B cell (primary cell): Measurements from ENCODE around the gene CCNK. TPM values are rescaled to one million over a fixed set of nuclear protein-coding genes. Genes with fewer than 3 reads are reported as not detected.

Source experiments
- ATAC-seq: fragments of 200-7000 bp; cut with Tn5 transposase; one replicate; pipeline ENCODE4 v1.10.0; 2021; ENCODE audit warnings: low read depth, mild to moderate bottlenecking, moderate number of reproducible peaks, moderate library complexity
- CTCF ChIA-PET: fragments of 350-600 bp; sonication (Branson Sonifier 250); formaldehyde crosslinking; loops from one replicate; lab custom pipeline; 2021; ENCODE audit warnings: antibody characterized with exemption, inconsistent platforms; lab: Charles Lee
- POLR2A ChIA-PET: fragments of 350-600 bp; sonication (Branson Sonifier 250); formaldehyde crosslinking; loops from one replicate; lab custom pipeline; 2021; ENCODE audit warnings: antibody characterized with exemption; lab: Charles Lee
- DNase-seq: peaks from one replicate; pipeline ENCODE4 v3.0.0; 2013
- H2AFZ ChIP-seq: 2 replicates; pipeline ENCODE4 v1.6.1; 2012; ENCODE audit warnings: mild to moderate bottlenecking, low read depth, low read length; ENCODE audit not compliant: insufficient read depth, poor library complexity, severe bottlenecking
- H3K27ac ChIP-seq, 2 donors: 1 replicate in 1 of 2; 2 replicates in 1 of 2; pipeline ENCODE4 v1.5.1; 2012 to 2013; ENCODE audit warnings: low read length in 2 of 2, mild to moderate bottlenecking in 2 of 2, moderate library complexity in 1 of 2
- H3K27me3 ChIP-seq, 4 experiments: fragments of 200-600 bp in 1 of 4; sonication (generic) in 1 of 4; replicated peaks in 1 of 4; 1 replicate in 2 of 4; 2 replicates in 2 of 4; pipeline versions ENCODE4 v1.6.1 to v1.7.0; 2013 to 2016; ENCODE audit warnings: low read length in 3 of 4, mild to moderate bottlenecking in 2 of 4, mixed read lengths in 1 of 4, moderate library complexity in 1 of 4; ENCODE audit not compliant: insufficient read depth in 4 of 4, control insufficient read depth in 3 of 4; ENCODE audit errors: control extremely low read depth in 1 of 4
- H3K36me3 ChIP-seq, 2 experiments: replicated peaks in 1 of 2; 1 replicate in 1 of 2; 2 replicates in 1 of 2; pipeline versions ENCODE4 v1.6.1 to v1.7.1; 2013; ENCODE audit warnings: low read length in 1 of 2; ENCODE audit not compliant: insufficient read depth in 2 of 2, control insufficient read depth in 1 of 2; ENCODE audit errors: control extremely low read depth in 1 of 2, extremely low read depth in 1 of 2
- H3K4me1 ChIP-seq, 2 donors: fragments of 200-600 bp in 1 of 2; sonication (generic) in 1 of 2; 1 replicate in 1 of 2; 2 replicates in 1 of 2; pipeline versions ENCODE4 v1.5.1 to v1.6.1; 2013 to 2017; ENCODE audit warnings: low read length in 2 of 2; ENCODE audit not compliant: control insufficient read depth in 2 of 2, insufficient read depth in 2 of 2
- H3K4me2 ChIP-seq: replicated peaks from 2 replicates; pipeline ENCODE3; 2012; ENCODE audit warnings: mild to moderate bottlenecking, low read depth, low read length; ENCODE audit not compliant: poor library complexity, severe bottlenecking
- H3K4me3 ChIP-seq, 5 experiments: fragments of 200-600 bp in 1 of 5; sonication (generic) in 1 of 5; 1 replicate in 3 of 5; 2 replicates in 2 of 5; pipeline versions ENCODE4 v1.5.1 to v1.7.0; 2011 to 2016; ENCODE audit warnings: low read length in 4 of 5, mild to moderate bottlenecking in 4 of 5, low read depth in 2 of 5, control low read depth in 1 of 5, moderate library complexity in 1 of 5; ENCODE audit not compliant: insufficient read depth in 1 of 5; ENCODE audit errors: control extremely low read depth in 1 of 5, extremely low read depth in 1 of 5
- H3K79me2 ChIP-seq: fragments of 200-600 bp; sonication (generic); one replicate; pipeline ENCODE4 v1.6.0; 2016; ENCODE audit warnings: low read length; ENCODE audit not compliant: control insufficient read depth, insufficient read depth
- H3K9ac ChIP-seq: fragments of 200-600 bp; sonication (generic); 2 replicates; pipeline ENCODE4 v1.6.1; 2017; ENCODE audit warnings: mild to moderate bottlenecking, low read length, moderate library complexity
- H3K9me3 ChIP-seq, 3 donors: one replicate each; pipeline versions ENCODE4 v1.6.1 to v1.7.1; 2013; ENCODE audit warnings: low read length in 2 of 3; ENCODE audit not compliant: control insufficient read depth in 2 of 3, insufficient read depth in 1 of 3; ENCODE audit errors: control extremely low read depth in 1 of 3
- H4K20me1 ChIP-seq: 2 replicates; pipeline ENCODE4 v1.6.0; 2012; ENCODE audit warnings: mild to moderate bottlenecking, low read length; ENCODE audit not compliant: insufficient read depth, control insufficient read depth, poor library complexity, severe bottlenecking
- H3K27ac Mint-ChIP-seq: one replicate; pipeline ENCODE4 v1.8.0; 2021; ENCODE audit warnings: mixed read lengths
- H3K27me3 Mint-ChIP-seq: one replicate; pipeline ENCODE4 v1.8.0; 2021; ENCODE audit warnings: mixed read lengths
- H3K4me1 Mint-ChIP-seq: one replicate; pipeline ENCODE4 v1.8.0; 2021; ENCODE audit warnings: mixed read lengths
- H3K4me3 Mint-ChIP-seq: one replicate; pipeline ENCODE4 v1.8.0; 2021; ENCODE audit warnings: mixed read lengths
- H3K9me3 Mint-ChIP-seq: one replicate; pipeline ENCODE4 v1.8.0; 2022; ENCODE audit warnings: mixed read lengths; ENCODE audit not compliant: insufficient read depth
- EZH2 ChIP-seq: IDR thresholded peaks from 2 replicates; pipeline ENCODE4 v1.6.1; 2012; ENCODE audit warnings: borderline replicate concordance, low read depth, mild to moderate bottlenecking, moderate library complexity, low read length; ENCODE audit not compliant: insufficient read depth, poor library complexity, severe bottlenecking
- WGBS: methylation state at CpG from one replicate; pipeline ENCODE4 v1.1.5; 2013; ENCODE audit warnings: missing lambda C conversion rate; ENCODE audit not compliant: insufficient coverage; 5-methylcytosine and 5-hydroxymethylcytosine counted together
- intact Hi-C: fragments of 100-400 bp; cut with micrococcal nuclease; formaldehyde crosslinking; loops from one replicate; pipeline ENCODE4 v1.10.0; 2022
- polyA plus RNA-seq: library from polyadenylated mRNA; depleted of rRNA; stranded (reverse); fragments of >200 nt; gene quantifications from 2 replicates; pipeline ENCODE4 v1.2.3, GENCODE V29; 2012
- total RNA-seq, 2 donors: library from RNA; stranded (reverse); fragments of 120-200 nt in 1 of 2; gene quantifications; 1 replicate in 1 of 2; 2 replicates in 1 of 2; pipeline versions ENCODE4 v1.2.3 to v1.2.4, GENCODE V29; 2013 to 2022
- TF ChIP-seq, protein P1 (sequence below): fragments of 200-600 bp; IDR thresholded peaks from one replicate; pipeline ENCODE4 v1.8.0; 2022; ENCODE audit warnings: antibody characterized with exemption, mild to moderate bottlenecking

CCNK gene
- total and polyA plus RNA-seq, 2 donors (not counting 1 experiment from before 2014, with no cell fraction given): 17.5 to 82.0 TPM

DNA sequence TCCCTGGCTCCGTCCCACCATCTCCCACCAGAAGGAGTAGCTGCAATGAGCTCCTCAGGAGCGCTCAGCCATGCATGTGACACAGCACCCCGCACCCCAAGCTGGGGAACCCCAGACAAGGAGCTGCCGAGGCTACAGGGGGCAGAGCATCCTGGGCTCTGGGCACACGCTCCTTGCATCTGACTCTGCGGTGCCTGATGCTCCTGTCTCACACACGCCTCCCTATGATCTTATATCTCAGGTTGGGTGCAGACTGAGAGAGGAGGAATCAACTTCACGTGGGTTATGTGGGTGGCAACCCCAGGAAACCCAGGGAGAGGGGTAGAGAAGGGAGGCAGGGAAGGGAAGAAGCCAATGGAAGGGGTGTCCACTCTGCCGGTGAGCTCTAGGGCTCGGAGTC is 60.0 kb downstream of the CCNK start:
- Histone ChIP-seq H3K4me3 (no peak overlapping the region), H3K9ac (no peak overlapping the region), H2AFZ (no peak overlapping the region), H4K20me1 (no peaks in the 10 kb centered on the region), H3K9me3 (no peaks in the 10 kb centered on the region), H3K27ac (no peak overlapping the region), H3K4me2 (no peak overlapping the region), H3K27me3 (no peaks in the 10 kb centered on the region), H3K4me1 (no peaks in the 10 kb centered on the region), H3K36me3 (no peaks in the 10 kb centered on the region), H3K79me2 (no peaks in the 10 kb centered on the region)
- POLR2A ChIA-PET: no interaction called here
- Mint-ChIP-seq H3K4me1 (peaks cover 5% of the 10 kb centered on the region), H3K27ac (no peak overlapping the region), H3K4me3 (no peak overlapping the region), H3K9me3 (no peaks in the 10 kb centered on the region), H3K27me3 (peaks cover 9% of the 10 kb centered on the region)
- TF ChIP-seq, protein P1, sequence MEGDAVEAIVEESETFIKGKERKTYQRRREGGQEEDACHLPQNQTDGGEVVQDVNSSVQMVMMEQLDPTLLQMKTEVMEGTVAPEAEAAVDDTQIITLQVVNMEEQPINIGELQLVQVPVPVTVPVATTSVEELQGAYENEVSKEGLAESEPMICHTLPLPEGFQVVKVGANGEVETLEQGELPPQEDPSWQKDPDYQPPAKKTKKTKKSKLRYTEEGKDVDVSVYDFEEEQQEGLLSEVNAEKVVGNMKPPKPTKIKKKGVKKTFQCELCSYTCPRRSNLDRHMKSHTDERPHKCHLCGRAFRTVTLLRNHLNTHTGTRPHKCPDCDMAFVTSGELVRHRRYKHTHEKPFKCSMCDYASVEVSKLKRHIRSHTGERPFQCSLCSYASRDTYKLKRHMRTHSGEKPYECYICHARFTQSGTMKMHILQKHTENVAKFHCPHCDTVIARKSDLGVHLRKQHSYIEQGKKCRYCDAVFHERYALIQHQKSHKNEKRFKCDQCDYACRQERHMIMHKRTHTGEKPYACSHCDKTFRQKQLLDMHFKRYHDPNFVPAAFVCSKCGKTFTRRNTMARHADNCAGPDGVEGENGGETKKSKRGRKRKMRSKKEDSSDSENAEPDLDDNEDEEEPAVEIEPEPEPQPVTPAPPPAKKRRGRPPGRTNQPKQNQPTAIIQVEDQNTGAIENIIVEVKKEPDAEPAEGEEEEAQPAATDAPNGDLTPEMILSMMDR: no peak
- no peak for TF ChIP-seq EZH2
- 62% methylated on average over 6 of the region's 10 CpGs for WGBS
- CTCF ChIA-PET: interaction anchor here (1.4 kb wide), 1 partner anchor 347 kb away, joined by 3 read pairs; no protein-coding TSS in a partner anchor
- no peak for DNase-seq
- intact Hi-C loops: no loop called here
- no peak for ATAC-seq

DNA sequence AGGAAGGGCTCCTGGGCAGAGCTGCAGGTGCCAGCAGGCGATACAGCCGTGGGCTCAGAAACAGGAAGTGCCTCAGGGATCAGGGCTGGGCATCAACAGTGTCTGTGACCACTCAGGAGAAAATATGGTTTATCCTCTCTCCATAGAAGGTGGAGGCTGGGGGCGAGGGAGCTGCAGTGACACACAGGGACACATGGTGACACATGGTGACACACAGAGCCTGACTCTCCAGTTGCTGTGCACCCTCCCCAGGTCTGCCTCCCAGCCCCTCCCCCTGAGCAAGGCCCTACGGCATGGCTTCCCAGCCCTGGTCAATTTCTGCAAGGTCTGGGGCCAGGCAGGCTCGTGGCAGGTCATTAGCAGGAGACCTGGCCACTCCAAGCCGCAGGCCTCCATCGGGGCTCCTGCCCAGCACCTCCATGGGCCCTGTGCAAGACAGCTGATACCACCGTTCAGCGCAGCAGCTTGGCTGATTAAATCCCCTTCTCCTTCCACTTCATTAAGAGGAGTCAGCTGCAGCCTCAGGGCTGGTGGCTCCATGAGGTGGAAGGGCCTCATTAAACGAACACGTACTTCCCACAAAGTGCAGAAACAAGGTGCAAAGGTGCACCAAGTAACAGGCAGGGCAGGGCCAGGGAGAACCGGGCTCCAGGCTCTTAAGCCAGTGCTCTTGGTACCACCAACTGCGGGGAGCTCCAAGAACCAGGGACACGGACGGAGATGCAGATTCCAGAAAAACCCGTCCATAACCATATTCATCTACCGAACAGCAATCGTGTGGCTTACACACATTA is 60.7 kb downstream of the CCNK start:
- Mint-ChIP-seq H3K4me3 (no peak overlapping the region), H3K4me1 (peaks cover 5% of the 10 kb centered on the region), H3K27ac (no peak overlapping the region), H3K27me3 (peaks cover 9% of the 10 kb centered on the region), H3K9me3 (no peaks in the 10 kb centered on the region)
- ATAC-seq (no peak), DNase-seq (no peak)
- H2AFZ ChIP-seq: no peak overlapping the region
- no peak overlapping the region for H3K9ac ChIP-seq
- CTCF ChIA-PET: interaction anchor here (1.4 kb wide), 1 partner anchor 347 kb away, joined by 3 read pairs; no protein-coding TSS in a partner anchor
- H4K20me1 ChIP-seq: no peaks in the 10 kb centered on the region
- H3K9me3 ChIP-seq: no peaks in the 10 kb centered on the region
- WGBS: 78% methylated on average over 18 of the region's 18 CpGs
- no peaks in the 10 kb centered on the region for H3K4me1 ChIP-seq
- H3K4me3 ChIP-seq: no peak overlapping the region
- intact Hi-C loops: no loop called here
- no peak overlapping the region for H3K4me2 ChIP-seq
- no peaks in the 10 kb centered on the region for H3K79me2 ChIP-seq
- H3K36me3 ChIP-seq: no peaks in the 10 kb centered on the region
- H3K27me3 ChIP-seq: no peaks in the 10 kb centered on the region
- TF ChIP-seq, protein P1: no peak
- TF ChIP-seq EZH2: no peak
- POLR2A ChIA-PET: no interaction called here
- H3K27ac ChIP-seq: no peak overlapping the region
